Measurements from ENCODE around the gene LINGO3. TPM values are rescaled to one million over a fixed set of nuclear protein-coding genes. Genes with fewer than 3 reads are reported as not detected.

LINGO3 gene
- total and polyA plus RNA-seq, 2 donors (not counting 3 experiments of a cell fraction or from before 2014, with no cell fraction given): not detected

- DNase-seq (ENCODE audit: low read depth, low spot score) (no peak), FAIRE-seq (no peak)
- Histone ChIP-seq H3K79me2 (ENCODE audit: control insufficient read depth, insufficient read depth, low read length) (no peaks in the 10 kb centered on the region), H3K36me3 (ENCODE audit: control insufficient read depth in 2 of 2, extremely low read depth in 1 of 2, insufficient read depth in 2 of 2, low read length in 2 of 2) (peaks cover 0 to 4% of the 10 kb centered on the region in 2 experiments), H3K27me3 (ENCODE audit: control insufficient read depth in 2 of 2, insufficient read depth in 2 of 2, low read length in 2 of 2) (peaks cover 2 to 6% of the 10 kb centered on the region in 2 experiments), H3K27ac (ENCODE audit: insufficient read depth, low read depth, low read length) (no peak overlapping the region), H3K4me2 (ENCODE audit: insufficient read depth, low read length) (no peak overlapping the region), H3K4me1 (ENCODE audit: control insufficient read depth, extremely low read depth, insufficient read depth, low read length) (peaks cover 9% of the 10 kb centered on the region), H2AFZ (ENCODE audit: low read depth, low read length) (no peak overlapping the region), H3K9me1 (replicated peaks; ENCODE audit: control insufficient read depth, extremely low read depth, insufficient read depth, low read length) (no peaks in the 10 kb centered on the region), H4K20me1 (replicated peaks; ENCODE audit: control insufficient read depth, extremely low read depth, insufficient read depth, low read length) (no peaks in the 10 kb centered on the region), H3K9ac (replicated peaks; ENCODE audit: extremely low read depth, insufficient read depth, low read length) (no peak overlapping the region), H3K9me3 (replicated peaks; ENCODE audit: control insufficient read depth, insufficient read depth, low read length) (no peaks in the 10 kb centered on the region), H3K4me3 (replicated peaks in 1 of 3; ENCODE audit: insufficient read depth in 1 of 3, low read depth in 1 of 3, low read length in 3 of 3) (no peak overlapping the region)
- TF ChIP-seq FOS (IDR thresholded peaks at IDR 0.05; ENCODE audit: borderline replicate concordance, insufficient read depth, low read length) (no peak), POLR2AphosphoS5 (IDR thresholded peaks at IDR 0.05; ENCODE audit: insufficient read depth, low read depth, low read length) (no peak), GATA2 (IDR thresholded peaks at IDR 0.05; ENCODE audit: insufficient read depth, insufficient read length, low read depth, low read length) (no peak), POLR2A (IDR thresholded peaks at IDR 0.05; ENCODE audit: low read depth, low read length) (no peak), JUN (IDR thresholded peaks at IDR 0.05; ENCODE audit: borderline replicate concordance, insufficient read depth, insufficient read length, low read depth) (no peak), MYC (IDR thresholded peaks at IDR 0.05; ENCODE audit: low read depth, low read length) (no peak), EZH2 (IDR thresholded peaks at IDR 0.05; ENCODE audit: borderline replicate concordance, low read depth, low read length, severe bottlenecking) (no peak)
- TF ChIP-seq, protein P1, sequence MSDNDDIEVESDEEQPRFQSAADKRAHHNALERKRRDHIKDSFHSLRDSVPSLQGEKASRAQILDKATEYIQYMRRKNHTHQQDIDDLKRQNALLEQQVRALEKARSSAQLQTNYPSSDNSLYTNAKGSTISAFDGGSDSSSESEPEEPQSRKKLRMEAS (IDR thresholded peaks at IDR 0.05; ENCODE audit: insufficient read depth, insufficient read length): no peak
- TF ChIP-seq, protein P2, sequence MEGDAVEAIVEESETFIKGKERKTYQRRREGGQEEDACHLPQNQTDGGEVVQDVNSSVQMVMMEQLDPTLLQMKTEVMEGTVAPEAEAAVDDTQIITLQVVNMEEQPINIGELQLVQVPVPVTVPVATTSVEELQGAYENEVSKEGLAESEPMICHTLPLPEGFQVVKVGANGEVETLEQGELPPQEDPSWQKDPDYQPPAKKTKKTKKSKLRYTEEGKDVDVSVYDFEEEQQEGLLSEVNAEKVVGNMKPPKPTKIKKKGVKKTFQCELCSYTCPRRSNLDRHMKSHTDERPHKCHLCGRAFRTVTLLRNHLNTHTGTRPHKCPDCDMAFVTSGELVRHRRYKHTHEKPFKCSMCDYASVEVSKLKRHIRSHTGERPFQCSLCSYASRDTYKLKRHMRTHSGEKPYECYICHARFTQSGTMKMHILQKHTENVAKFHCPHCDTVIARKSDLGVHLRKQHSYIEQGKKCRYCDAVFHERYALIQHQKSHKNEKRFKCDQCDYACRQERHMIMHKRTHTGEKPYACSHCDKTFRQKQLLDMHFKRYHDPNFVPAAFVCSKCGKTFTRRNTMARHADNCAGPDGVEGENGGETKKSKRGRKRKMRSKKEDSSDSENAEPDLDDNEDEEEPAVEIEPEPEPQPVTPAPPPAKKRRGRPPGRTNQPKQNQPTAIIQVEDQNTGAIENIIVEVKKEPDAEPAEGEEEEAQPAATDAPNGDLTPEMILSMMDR (IDR thresholded peaks at IDR 0.05; ENCODE audit: extremely low read depth in 1 of 2, insufficient read depth in 1 of 2, low read depth in 1 of 2, low read length in 2 of 2): no peak
- dilution Hi-C loops (cut with MboI; ENCODE audit: extremely low pct_ligation_motif_present, low sequenced_read_pairs): no loop called here
- ChIA-PET POLR2A (no interaction called here), CTCF (no interaction called here)
- no TSS peak for BruUV-seq (replicated peaks)
- intact Hi-C loops (cut with micrococcal nuclease): no loop called here
These were observed 27.2 kb downstream of the LINGO3 start for GRCh38 chr19:2280633-2281264.

All from endothelial cell of umbilical vein (primary cell).